Measurements from ENCODE around the gene ATP6V0E2. TPM values are rescaled to one million over a fixed set of nuclear protein-coding genes. Genes with fewer than 3 reads are reported as not detected.

The ATP6V0E2 gene
- total RNA-seq, 1 experiment from 2014 or later: 25.5 TPM

- TF ChIP-seq REST (IDR thresholded peaks at IDR 0.05; ENCODE audit: low read depth): no peak
- TF ChIP-seq EZH2 (IDR thresholded peaks at IDR 0.05): no peak
- no peak for TF ChIP-seq RAD21 (IDR thresholded peaks at IDR 0.05; ENCODE audit: low read depth)
Measured at GRCh38 chr7:149855361-149856305, 18.1 kb upstream of the ATP6V0E2 start (continued).

GRCh38 chr7:149856583-149856982 lies 17.2 kb upstream of the ATP6V0E2 start:
- no peaks in the 10 kb centered on the region for H3K9me3 ChIP-seq (ENCODE audit: control insufficient read depth in 1 of 2, insufficient read depth in 1 of 2, low read depth in 1 of 2, low read length in 2 of 2)
- H3K27me3 ChIP-seq (ENCODE audit: insufficient read depth, low read length): no peaks in the 10 kb centered on the region
- DNase-seq (ENCODE audit: low read depth, low spot score): no peak
- H3K9me2 ChIP-seq (ENCODE audit: insufficient read depth): no peaks in the 10 kb centered on the region
- no peaks in the 10 kb centered on the region for H4K20me1 ChIP-seq (ENCODE audit: insufficient read depth)
- H3K27ac ChIP-seq (ENCODE audit: low read depth, low read length): no peak overlapping the region
- intact Hi-C loops (cut with micrococcal nuclease): no loop called here
- TF ChIP-seq CTCF (IDR thresholded peaks at IDR 0.05 in 2 of 3, conservative IDR thresholded peaks at IDR 0.05 in 1 of 3; ENCODE audit: borderline replicate concordance in 1 of 3, insufficient read depth in 1 of 3, low read depth in 2 of 3, low read length in 2 of 3) (no peak), FOSL1 (IDR thresholded peaks at IDR 0.05; ENCODE audit: low read depth) (no peak), ELF1 (IDR thresholded peaks at IDR 0.05; ENCODE audit: borderline replicate concordance, low read depth) (no peak), YY1 (IDR thresholded peaks at IDR 0.05; ENCODE audit: extremely low read depth, insufficient replicate concordance, low read depth, low read length) (no peak)
- peaks cover 27 to 42% of the 10 kb centered on the region in 2 experiments for H3K4me1 ChIP-seq (ENCODE audit: control insufficient read depth in 1 of 2, insufficient read depth in 2 of 2, low read length in 2 of 2)
- no peak overlapping the region for H3K9ac ChIP-seq (ENCODE audit: low read length)
- CTCF ChIA-PET: no interaction called here
- no peak overlapping the region for H2AFZ ChIP-seq (ENCODE audit: low read depth, low read length, poor library complexity, severe bottlenecking)
- H3K4me2 ChIP-seq (ENCODE audit: low read length): no peak overlapping the region
- no peak for ATAC-seq
- no peaks in the 10 kb centered on the region for H3K36me3 ChIP-seq (ENCODE audit: control insufficient read depth in 1 of 2, insufficient read depth in 2 of 2, low read length in 2 of 2)
- no TSS peak for BruUV-seq (replicated peaks)
- no peak overlapping the region for H3K4me3 ChIP-seq (replicated peaks in 1 of 2; ENCODE audit: low read depth in 1 of 2, low read length in 2 of 2)
- H3K79me2 ChIP-seq (ENCODE audit: insufficient read depth, low read length): no peaks in the 10 kb centered on the region
- POLR2A ChIA-PET: no interaction called here
- RAD21 ChIA-PET (ENCODE audit: low non-redundant PET in 1 of 2, low total read pairs in 2 of 2, uncharacterized antibody in 2 of 2, unreplicated experiment in 2 of 2): no interaction called here
